ENCODE data around the gene SNAPC2. TPM values are rescaled to one million over a fixed set of nuclear protein-coding genes. Genes with fewer than 3 reads are reported as not detected.

SNAPC2 gene
- total and polyA plus RNA-seq, 2 experiments from 2014 or later = 22.5 to 42.1 TPM

DNA sequence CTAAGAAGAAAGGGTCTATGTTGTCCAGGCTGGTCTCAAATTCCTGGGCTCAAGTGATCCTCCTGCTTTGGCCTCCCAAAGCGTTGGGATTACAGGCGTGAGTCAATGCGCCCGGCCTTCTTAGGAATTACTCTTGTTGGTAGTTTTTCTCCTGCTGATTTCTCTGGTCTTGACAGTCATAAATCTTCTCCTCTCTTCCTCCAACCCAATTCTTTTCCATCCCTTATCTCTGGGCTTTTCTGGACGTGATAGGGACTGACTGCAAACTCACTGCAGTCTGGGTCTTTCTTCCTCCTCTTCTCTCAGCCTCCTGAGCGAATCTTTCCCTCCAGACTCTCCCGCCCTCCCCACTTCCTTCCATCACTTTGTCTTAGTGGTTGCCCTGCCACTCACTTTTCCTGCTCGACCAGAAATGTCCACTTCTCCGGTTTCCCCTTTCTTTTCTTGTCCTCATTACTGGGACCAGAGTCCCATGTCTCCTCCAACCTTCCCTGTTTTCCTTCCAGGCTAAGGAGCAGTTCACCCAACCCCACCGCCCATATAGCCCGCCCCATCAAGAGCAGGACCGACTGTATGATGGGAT is 45.2 kb downstream of the SNAPC2 start:
- no peak overlapping the region for H3K4me3 ChIP-seq
- peaks cover 48% of the 10 kb centered on the region for H3K36me3 ChIP-seq
- TF ChIP-seq CTCF (IDR thresholded peaks at IDR 0.05; ENCODE audit: low read depth, low read length) = no peak
- no peaks in the 10 kb centered on the region for H3K27me3 ChIP-seq
- H3K4me1 ChIP-seq (ENCODE audit: low read depth) = no peaks in the 10 kb centered on the region
- H3K9me3 ChIP-seq (ENCODE audit: low read depth) = no peaks in the 10 kb centered on the region
- DNase-seq (ENCODE audit: low read depth in 1 of 2, low spot score in 1 of 2) = no peak
- H3K27ac ChIP-seq = no peak overlapping the region

GRCh38 chr19:7965921-7966665 is 46.0 kb downstream of the SNAPC2 start:
- H3K27me3 ChIP-seq = no peaks in the 10 kb centered on the region
- H3K4me1 ChIP-seq (ENCODE audit: low read depth) = no peaks in the 10 kb centered on the region
- no peak overlapping the region for H3K27ac ChIP-seq
- peaks cover 41% of the 10 kb centered on the region for H3K36me3 ChIP-seq
- TF ChIP-seq CTCF (IDR thresholded peaks at IDR 0.05; ENCODE audit: low read depth, low read length) = no peak
- no peaks in the 10 kb centered on the region for H3K9me3 ChIP-seq (ENCODE audit: low read depth)
- DNase-seq (ENCODE audit: low read depth in 1 of 2, low spot score in 1 of 2) = no peak
- H3K4me3 ChIP-seq = no peak overlapping the region

- no peak overlapping the region for H3K4me3 ChIP-seq
- no peak for TF ChIP-seq CTCF (IDR thresholded peaks at IDR 0.05; ENCODE audit: low read depth, low read length)
- peaks cover 34% of the 10 kb centered on the region for H3K36me3 ChIP-seq
- H3K4me1 ChIP-seq (ENCODE audit: low read depth) = no peaks in the 10 kb centered on the region
- no peaks in the 10 kb centered on the region for H3K27me3 ChIP-seq
- DNase-seq (ENCODE audit: low read depth in 1 of 2, low spot score in 1 of 2) = no peak
- no peak overlapping the region for H3K27ac ChIP-seq
- H3K9me3 ChIP-seq (ENCODE audit: low read depth) = no peaks in the 10 kb centered on the region
Observed at GRCh38 chr19:7968008-7968795, 48.1 kb downstream of the SNAPC2 start.

DNA sequence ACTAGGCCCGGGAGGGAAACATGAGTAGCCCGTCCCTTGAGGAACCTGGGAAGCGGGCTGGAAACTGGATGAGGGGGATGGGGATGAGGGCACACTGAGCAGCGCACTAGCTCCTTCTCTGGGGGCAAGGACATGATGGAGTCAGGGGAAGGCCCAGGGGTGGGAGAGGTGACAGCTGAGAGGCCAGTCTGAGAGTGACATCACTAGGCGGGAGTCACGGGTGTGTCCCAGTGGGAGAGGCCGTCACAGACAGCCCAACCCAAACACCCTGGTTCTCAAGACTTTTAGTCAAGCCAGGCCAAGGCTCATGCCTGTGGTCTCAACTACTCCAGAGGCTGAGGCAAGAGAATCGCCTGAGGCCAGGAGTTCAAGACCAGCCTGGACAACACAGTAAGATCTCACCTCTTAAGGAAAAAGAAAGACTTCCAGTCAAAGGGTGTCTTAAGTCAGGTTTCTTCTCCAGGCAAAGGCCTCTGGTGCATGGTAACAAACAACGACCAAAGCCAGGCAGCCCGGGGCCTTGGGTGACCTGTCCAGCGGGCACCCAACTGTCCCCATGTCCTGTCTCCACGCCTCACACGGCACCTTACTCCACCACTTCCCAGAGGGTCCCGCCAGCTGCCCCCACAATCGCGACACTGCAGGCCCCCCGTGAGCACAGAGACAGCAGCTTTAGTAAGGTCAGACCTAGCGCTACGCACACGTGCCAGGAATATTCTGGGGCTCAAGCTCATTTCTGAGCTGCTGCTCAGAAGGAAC is 48.8 kb downstream of the SNAPC2 start:
- Histone ChIP-seq H3K36me3 (peaks cover 38% of the 10 kb centered on the region), H3K4me1 (ENCODE audit: low read depth) (no peaks in the 10 kb centered on the region), H3K4me3 (no peak overlapping the region), H3K9me3 (ENCODE audit: low read depth) (no peaks in the 10 kb centered on the region), H3K27me3 (no peaks in the 10 kb centered on the region), H3K27ac (no peak overlapping the region)
- no peak for TF ChIP-seq CTCF (IDR thresholded peaks at IDR 0.05; ENCODE audit: low read depth, low read length)
- DNase-seq (ENCODE audit: low read depth in 1 of 2, low spot score in 1 of 2) = no peak

DNA sequence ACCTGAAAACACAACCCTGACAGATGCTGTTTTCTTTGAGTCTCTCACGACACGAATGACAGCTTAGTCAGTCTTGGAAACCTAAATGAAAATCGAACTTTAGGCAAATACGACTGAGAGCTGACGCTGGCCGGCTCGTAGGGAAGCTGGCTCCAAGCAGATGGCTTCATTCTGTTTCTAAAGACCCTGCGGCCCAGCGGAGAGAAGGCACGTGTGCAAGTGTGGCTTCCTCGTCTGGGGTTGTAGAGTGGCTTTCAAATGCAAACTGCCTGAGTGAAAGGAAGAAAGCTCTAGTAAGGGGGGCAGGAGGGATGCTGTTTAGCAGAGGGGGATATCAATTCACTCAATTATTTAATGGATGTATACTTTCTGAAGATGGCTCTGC is 49.4 kb downstream of the SNAPC2 start:
- no peaks in the 10 kb centered on the region for H3K27me3 ChIP-seq
- DNase-seq (ENCODE audit: low read depth in 1 of 2, low spot score in 1 of 2) = no peak
- H3K9me3 ChIP-seq (ENCODE audit: low read depth) = no peaks in the 10 kb centered on the region
- no peaks in the 10 kb centered on the region for H3K4me1 ChIP-seq (ENCODE audit: low read depth)
- TF ChIP-seq CTCF (IDR thresholded peaks at IDR 0.05; ENCODE audit: low read depth, low read length) = no peak
- no peak overlapping the region for H3K27ac ChIP-seq
- no peak overlapping the region for H3K4me3 ChIP-seq
- peaks cover 37% of the 10 kb centered on the region for H3K36me3 ChIP-seq
